C4-2B (cell line): Measurements from ENCODE around the gene ANKRD39.

Source experiments
- H3K27ac ChIP-seq: fragments of 450-650 bp; 2 replicates; pipeline ENCODE4 v1.5.1; 2017
- ZFX ChIP-seq: fragments of 450-650 bp; IDR thresholded peaks from 2 replicates; pipeline ENCODE4 v1.6.1; 2017
- TF ChIP-seq, protein P1 (sequence below): fragments of 450-650 bp; conservative IDR thresholded peaks from 2 replicates; pipeline ENCODE4 v1.5.1; 2017; ENCODE audit warnings: mild to moderate bottlenecking

Gene ANKRD39

DNA sequence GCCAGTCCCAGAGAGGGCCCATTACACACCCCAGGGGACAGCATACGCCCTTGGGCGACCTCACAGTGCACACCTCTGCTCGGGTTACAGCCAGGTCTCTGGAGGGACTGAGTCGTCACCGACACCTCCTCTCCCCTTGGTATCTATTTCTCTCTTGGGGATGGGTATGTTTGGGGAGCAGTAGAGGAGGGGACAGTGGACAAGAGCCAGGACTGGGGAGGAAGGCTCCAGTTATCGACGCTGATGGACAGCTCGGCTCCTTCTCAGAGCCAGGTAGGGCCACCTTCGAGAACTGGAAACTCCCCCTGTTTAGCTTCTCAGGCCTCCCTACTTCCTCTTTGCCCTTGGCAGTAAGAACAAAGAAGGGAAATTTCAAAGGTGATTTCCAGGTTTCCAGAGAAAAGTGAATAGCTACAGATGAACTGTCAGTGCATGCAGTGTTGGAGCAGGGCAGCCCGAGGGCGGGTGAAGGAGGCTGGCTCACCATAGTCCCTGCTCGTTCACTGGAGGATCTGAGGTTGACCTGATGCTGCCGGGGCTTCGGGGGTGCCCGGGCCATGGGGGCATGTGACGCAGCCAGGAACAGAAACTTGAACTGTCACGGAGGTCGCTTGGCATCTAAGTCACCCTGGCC, 16.5 kb upstream of the ANKRD39 start:
- no peak for TF ChIP-seq ZFX
- TF ChIP-seq, protein P1, sequence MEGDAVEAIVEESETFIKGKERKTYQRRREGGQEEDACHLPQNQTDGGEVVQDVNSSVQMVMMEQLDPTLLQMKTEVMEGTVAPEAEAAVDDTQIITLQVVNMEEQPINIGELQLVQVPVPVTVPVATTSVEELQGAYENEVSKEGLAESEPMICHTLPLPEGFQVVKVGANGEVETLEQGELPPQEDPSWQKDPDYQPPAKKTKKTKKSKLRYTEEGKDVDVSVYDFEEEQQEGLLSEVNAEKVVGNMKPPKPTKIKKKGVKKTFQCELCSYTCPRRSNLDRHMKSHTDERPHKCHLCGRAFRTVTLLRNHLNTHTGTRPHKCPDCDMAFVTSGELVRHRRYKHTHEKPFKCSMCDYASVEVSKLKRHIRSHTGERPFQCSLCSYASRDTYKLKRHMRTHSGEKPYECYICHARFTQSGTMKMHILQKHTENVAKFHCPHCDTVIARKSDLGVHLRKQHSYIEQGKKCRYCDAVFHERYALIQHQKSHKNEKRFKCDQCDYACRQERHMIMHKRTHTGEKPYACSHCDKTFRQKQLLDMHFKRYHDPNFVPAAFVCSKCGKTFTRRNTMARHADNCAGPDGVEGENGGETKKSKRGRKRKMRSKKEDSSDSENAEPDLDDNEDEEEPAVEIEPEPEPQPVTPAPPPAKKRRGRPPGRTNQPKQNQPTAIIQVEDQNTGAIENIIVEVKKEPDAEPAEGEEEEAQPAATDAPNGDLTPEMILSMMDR, result no peak
- no peak overlapping the region for H3K27ac ChIP-seq

DNA sequence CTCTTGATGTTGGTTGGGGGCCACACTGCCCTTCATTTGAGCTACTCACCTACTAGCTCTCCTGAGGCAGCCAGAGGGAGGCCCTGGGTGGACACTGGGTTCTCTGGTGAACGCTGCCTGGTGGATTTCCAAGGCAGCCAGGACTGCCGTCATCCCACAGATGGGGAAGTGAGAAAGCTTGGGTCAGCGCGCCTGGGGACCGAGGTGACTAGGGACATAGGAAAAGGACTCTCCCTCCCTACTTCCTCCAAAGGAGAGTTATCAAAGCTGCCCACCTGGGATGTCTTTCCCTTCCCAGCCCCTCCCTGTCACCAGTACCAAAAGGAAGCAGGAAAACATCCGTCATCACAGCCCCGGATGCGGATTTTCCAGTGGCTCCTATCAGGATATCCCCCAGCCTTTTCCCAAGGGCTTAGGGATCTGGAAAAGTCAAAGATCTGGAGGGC, 15.9 kb upstream of the ANKRD39 start:
- no peak overlapping the region for H3K27ac ChIP-seq
- TF ChIP-seq, protein P1, result no peak
- no peak for TF ChIP-seq ZFX

DNA sequence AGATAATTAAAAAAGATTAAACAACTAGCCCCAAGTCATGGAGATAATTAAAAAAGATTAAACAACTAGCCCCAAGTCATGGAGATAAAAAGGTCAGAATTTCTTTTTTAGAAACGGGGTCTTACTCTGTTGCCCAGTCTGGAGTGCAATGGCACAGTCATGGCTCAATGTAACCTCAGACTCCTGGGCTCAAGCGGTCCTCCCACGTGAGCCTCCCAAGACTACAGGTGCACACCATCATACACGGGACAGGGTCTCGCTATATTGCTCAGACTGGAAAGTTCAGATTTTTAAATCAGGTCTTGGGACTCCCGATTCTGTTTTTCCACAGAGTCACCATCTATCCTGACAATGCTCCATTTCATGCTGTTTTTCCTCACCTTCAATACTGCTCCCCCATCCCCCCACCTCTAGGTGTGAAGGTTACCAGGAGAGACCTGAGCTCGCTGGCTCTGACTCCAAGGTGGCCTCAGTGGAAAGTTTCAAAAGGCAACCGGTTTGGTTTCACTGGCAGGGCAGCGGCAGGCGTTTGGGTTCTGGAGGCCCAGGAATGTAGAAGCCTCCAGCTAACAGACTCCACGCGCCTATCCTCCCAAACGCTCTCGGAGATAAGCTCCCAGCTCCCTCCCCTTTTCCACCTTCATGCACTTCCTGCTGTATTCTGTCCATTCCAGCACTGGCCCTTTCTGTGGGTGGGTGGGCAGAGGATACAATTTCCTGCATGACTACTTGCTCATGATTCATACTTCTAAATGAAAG, 15.0 kb upstream of the ANKRD39 start:
- no peak overlapping the region for H3K27ac ChIP-seq
- TF ChIP-seq, protein P1, result no peak
- TF ChIP-seq ZFX, result no peak

DNA sequence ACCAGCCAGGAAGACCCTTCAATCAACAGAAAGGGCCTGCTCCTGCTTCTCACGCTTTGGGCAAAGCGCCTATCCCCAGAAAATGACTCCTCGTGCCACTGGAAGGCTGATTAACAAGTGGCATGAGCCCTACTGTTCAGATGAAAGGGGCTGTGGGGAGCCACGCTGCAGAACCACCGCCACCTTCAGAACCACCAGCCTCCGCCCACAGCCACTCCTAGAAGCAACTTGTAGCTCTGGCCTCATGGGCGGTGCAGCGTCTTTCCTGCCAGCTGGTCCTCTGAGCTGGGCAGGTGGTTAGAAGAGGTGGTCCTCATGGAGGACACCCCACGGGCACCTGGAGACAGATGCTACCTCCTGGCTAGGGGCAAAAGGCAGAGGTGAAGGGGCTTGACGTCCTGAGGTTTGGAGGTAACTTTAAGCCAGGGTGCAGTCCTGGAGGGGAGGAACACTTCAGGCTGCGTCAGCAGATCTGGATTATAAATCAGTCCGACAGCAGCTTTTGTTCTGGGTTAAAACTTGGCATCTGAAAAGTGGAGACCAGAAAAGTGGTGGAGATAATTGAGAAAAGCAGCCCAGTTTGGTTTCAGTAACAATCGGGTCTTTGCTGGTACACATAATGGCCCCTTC, 12.9 kb upstream of the ANKRD39 start:
- TF ChIP-seq, protein P1, result no peak
- TF ChIP-seq ZFX, result no peak
- no peak overlapping the region for H3K27ac ChIP-seq

GRCh38 chr2:96869822-96870625, 12.2 kb upstream of the ANKRD39 start, which contains the start of gene SEMA4C:
Gene SEMA4C (minus strand): TSS chr2:96870080. CDS start chr2:96867886, 2,194 bp downstream.
- TF ChIP-seq, protein P1, result no peak
- no peak for TF ChIP-seq ZFX
- H3K27ac ChIP-seq, result peak within 1 kb of the TSS; percentile 79

GRCh38 chr2:96869281-96869821, 11.5 kb upstream of the ANKRD39 start:
- H3K27ac ChIP-seq, result peak overlapping the region; percentile 79
- TF ChIP-seq, protein P1, result peak; percentile 47
- TF ChIP-seq ZFX, result no peak
